Panc1 (cell line): ENCODE measurements around the gene RALGAPA1. TPM values are rescaled to one million over a fixed set of nuclear protein-coding genes. Genes with fewer than 3 reads are reported as not detected.

Experiments
- ATAC-seq: fragments of 200-7000 bp; cut with Tn5 transposase; 2 replicates; pipeline ENCODE4 v1.9.1; 2020; ENCODE audit warnings: mild to moderate bottlenecking, moderate library complexity
- BruUV-seq: library from RNA; stranded (reverse); fragments of 400-500 nt; replicated peaks from 2 replicates; lab custom pipeline; 2021; lab: Mats Ljungman, UMichigan
- CTCF ChIA-PET: fragments of 300-600 bp; sonication (Branson Sonifier 250); formaldehyde crosslinking; loops from one replicate; lab custom pipeline; 2022; ENCODE audit warnings: antibody characterized with exemption; lab: Charles Lee
- POLR2A ChIA-PET: fragments of 300-600 bp; sonication (Branson Sonifier 250); formaldehyde crosslinking; loops from one replicate; lab custom pipeline; 2022; ENCODE audit warnings: antibody characterized with exemption; lab: Charles Lee
- DNase-seq: peaks from one replicate; pipeline ENCODE4 v3.0.0-alpha.2; 2010; ENCODE audit warnings: low read depth, low spot score
- H3K27ac ChIP-seq: 2 replicates; pipeline ENCODE4 v1.5.1; 2011; ENCODE audit warnings: mild to moderate bottlenecking, low read length, inconsistent platforms
- H3K27me3 ChIP-seq: fragments of 200-500 bp; sonication (Bioruptor generic); 2 replicates; pipeline ENCODE4 v1.6.0; 2014; ENCODE audit warnings: low read length, inconsistent platforms; ENCODE audit not compliant: control insufficient read depth, insufficient read depth
- H3K36me3 ChIP-seq: fragments of 200-500 bp; sonication (Bioruptor generic); 2 replicates; pipeline ENCODE4 v1.5.1; 2014; ENCODE audit warnings: inconsistent platforms, mild to moderate bottlenecking, low read length, moderate library complexity; ENCODE audit not compliant: control insufficient read depth, insufficient read depth
- H3K4me1 ChIP-seq: 2 replicates; pipeline ENCODE4 v1.5.1; 2011; ENCODE audit warnings: inconsistent platforms, mild to moderate bottlenecking, low read length, moderate library complexity; ENCODE audit not compliant: control insufficient read depth, insufficient read depth
- H3K4me3 ChIP-seq, 2 experiments: 2 replicates each; pipeline ENCODE4 v1.5.1; 2011 to 2012; ENCODE audit warnings: low read depth in 2 of 2, low read length in 2 of 2, mild to moderate bottlenecking in 2 of 2, inconsistent platforms in 1 of 2, moderate library complexity in 1 of 2
- H3K9me3 ChIP-seq: fragments of 200-500 bp; sonication (Bioruptor generic); 2 replicates; pipeline ENCODE4 v1.5.1; 2014; ENCODE audit warnings: low read depth, mild to moderate bottlenecking, inconsistent platforms, low read length, moderate library complexity; ENCODE audit not compliant: control insufficient read depth, insufficient read depth
- POLR2AphosphoS5 ChIP-seq: IDR thresholded peaks from 2 replicates; pipeline ENCODE4 v1.6.1; 2012; ENCODE audit warnings: mild to moderate bottlenecking, low read depth, low read length, moderate library complexity
- REST ChIP-seq, 2 experiments: IDR thresholded peaks; 2 replicates each; pipeline ENCODE4 v1.6.1; 2011 to 2012; ENCODE audit warnings: low read depth in 2 of 2, control low read depth in 1 of 2, low read length in 1 of 2, mild to moderate bottlenecking in 1 of 2, moderate library complexity in 1 of 2; ENCODE audit not compliant: insufficient read depth in 1 of 2
- SIN3A ChIP-seq: IDR thresholded peaks from 2 replicates; pipeline ENCODE4 v1.6.1; 2012; ENCODE audit warnings: low read depth, mild to moderate bottlenecking, low read length, moderate library complexity, borderline replicate concordance; ENCODE audit not compliant: insufficient read depth
- TCF7L2 ChIP-seq: IDR thresholded peaks from 2 replicates; pipeline ENCODE4 v1.6.1; 2011; ENCODE audit warnings: mild to moderate bottlenecking, low read depth, low read length, inconsistent platforms
- in situ Hi-C: cut with HindIII; loops from 2 replicates; pipeline ENCODE4 v1.10.0; 2016; ENCODE audit warnings: low sequenced_read_pairs, low pct_unique_long_range_greater_than_20kb
- intact Hi-C: fragments of 100-400 bp; cut with micrococcal nuclease; formaldehyde crosslinking; loops from one replicate; pipeline ENCODE4 v1.10.0; 2022; ENCODE audit not compliant: unreplicated experiment
- total RNA-seq: library from RNA; stranded (reverse); gene quantifications from one replicate; pipeline ENCODE4 v1.2.1, GENCODE V29; 2021; ENCODE audit not compliant: unreplicated experiment
- TF ChIP-seq, protein P1 (sequence below): fragments of 450-650 bp; IDR thresholded peaks from 2 replicates; pipeline ENCODE4 v1.5.1; 2017; ENCODE audit warnings: mild to moderate bottlenecking

The RALGAPA1 gene
- total RNA-seq, 1 experiment from 2014 or later: 31.5 TPM

GRCh38 chr14:35797796-35798195 lies 11.3 kb downstream of the RALGAPA1 start:
- BruUV-seq: no TSS peak
- DNase-seq: no peak
- ChIA-PET CTCF (no interaction called here), POLR2A (interaction anchor here (0.6 kb wide), 1 partner anchor 9 kb away, joined by 3 read pairs; no protein-coding TSS in a partner anchor)
- Histone ChIP-seq H3K27me3 (no peaks in the 10 kb centered on the region), H3K9me3 (no peaks in the 10 kb centered on the region), H3K4me3 (no peak overlapping the region), H3K36me3 (no peaks in the 10 kb centered on the region), H3K27ac (no peak overlapping the region), H3K4me1 (no peaks in the 10 kb centered on the region)
- ATAC-seq: no peak
- TF ChIP-seq REST (IDR thresholded peaks at IDR 0.05; ENCODE audit: insufficient read depth in 1 of 2, low read depth in 2 of 2, low read length in 1 of 2) (no peak), TCF7L2 (no peak), POLR2AphosphoS5 (no peak), SIN3A (no peak)
- in situ Hi-C loops (no loop called here), intact Hi-C loops (no loop called here)

DNA sequence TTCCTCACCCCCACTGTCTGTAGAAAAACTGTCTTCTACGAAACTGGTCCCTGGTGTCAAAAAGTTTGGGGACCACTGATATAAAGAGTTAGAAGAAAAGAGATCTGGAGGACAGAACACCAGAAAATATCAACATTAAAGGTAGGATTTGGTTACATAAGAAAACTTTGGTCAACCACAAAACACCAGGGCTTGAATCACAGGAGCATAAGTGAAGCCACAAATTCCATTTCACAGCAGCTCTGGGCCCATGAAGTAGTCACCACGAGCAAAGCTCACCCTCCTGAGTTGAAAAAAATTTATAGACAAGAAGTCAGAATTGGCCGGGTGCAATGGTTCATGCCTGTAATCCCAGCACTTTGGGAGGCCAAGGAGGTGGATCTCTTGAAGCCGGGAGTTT lies 19.4 kb downstream of the RALGAPA1 start:
- intact Hi-C loops: no loop called here
- TF ChIP-seq, protein P1, sequence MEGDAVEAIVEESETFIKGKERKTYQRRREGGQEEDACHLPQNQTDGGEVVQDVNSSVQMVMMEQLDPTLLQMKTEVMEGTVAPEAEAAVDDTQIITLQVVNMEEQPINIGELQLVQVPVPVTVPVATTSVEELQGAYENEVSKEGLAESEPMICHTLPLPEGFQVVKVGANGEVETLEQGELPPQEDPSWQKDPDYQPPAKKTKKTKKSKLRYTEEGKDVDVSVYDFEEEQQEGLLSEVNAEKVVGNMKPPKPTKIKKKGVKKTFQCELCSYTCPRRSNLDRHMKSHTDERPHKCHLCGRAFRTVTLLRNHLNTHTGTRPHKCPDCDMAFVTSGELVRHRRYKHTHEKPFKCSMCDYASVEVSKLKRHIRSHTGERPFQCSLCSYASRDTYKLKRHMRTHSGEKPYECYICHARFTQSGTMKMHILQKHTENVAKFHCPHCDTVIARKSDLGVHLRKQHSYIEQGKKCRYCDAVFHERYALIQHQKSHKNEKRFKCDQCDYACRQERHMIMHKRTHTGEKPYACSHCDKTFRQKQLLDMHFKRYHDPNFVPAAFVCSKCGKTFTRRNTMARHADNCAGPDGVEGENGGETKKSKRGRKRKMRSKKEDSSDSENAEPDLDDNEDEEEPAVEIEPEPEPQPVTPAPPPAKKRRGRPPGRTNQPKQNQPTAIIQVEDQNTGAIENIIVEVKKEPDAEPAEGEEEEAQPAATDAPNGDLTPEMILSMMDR: no peak
- TF ChIP-seq REST (IDR thresholded peaks at IDR 0.05; ENCODE audit: insufficient read depth in 1 of 2, low read depth in 2 of 2, low read length in 1 of 2): no peak
- TF ChIP-seq POLR2AphosphoS5: no peak
- no peak for TF ChIP-seq SIN3A
- no peak for TF ChIP-seq TCF7L2
- Histone ChIP-seq H3K4me1 (no peaks in the 10 kb centered on the region), H3K9me3 (no peaks in the 10 kb centered on the region), H3K36me3 (no peaks in the 10 kb centered on the region), H3K27ac (no peak overlapping the region), H3K27me3 (no peaks in the 10 kb centered on the region), H3K4me3 (no peak overlapping the region)
- no TSS peak for BruUV-seq
- POLR2A ChIA-PET: no interaction called here
- DNase-seq: no peak
- in situ Hi-C loops: no loop called here
- CTCF ChIA-PET: no interaction called here
- ATAC-seq: no peak
